T-helper 9 cell (primary cell): ENCODE results near the gene PRKAR1A.

ENCODE experiments used
- DNase-seq: peaks from one replicate; pipeline ENCODE4 v3.0.0-alpha.2; 2020

PRKAR1A gene

DNA sequence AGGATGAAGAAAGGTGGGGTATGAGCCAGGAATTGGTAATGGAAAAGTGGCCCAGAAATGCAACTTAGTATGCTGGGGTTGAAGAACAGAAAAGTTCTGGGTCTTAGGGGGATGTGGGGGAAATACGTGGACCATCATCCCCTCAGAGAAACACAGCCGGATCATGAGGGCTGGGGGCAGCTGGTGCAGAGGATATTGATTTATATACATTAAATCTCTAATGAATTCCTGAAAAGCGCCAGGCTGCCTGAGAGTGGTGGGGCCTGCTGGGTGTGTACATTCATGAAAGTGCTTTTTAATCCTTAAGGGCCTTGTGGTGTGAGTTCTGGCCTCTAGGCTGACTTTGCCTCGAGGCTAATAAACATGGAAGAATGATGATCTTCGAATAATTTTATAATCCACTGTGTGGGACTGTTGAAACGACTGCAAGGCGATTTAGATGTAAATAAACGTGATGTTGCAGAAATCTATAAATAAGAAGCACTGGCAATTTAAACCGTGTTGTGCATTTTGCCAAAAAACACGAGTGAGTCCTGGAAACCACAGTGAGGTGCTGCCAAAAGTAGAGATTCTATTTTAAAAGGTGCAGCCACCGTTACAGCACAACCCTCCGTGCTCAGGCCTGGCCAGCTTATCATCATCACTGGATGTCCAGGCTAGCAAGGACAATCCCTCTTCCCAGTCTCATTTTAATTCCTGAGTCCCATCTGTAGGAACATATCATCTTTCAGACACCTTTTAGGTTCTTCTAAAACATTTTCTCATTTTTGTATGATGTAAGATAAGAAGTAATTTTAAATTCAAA is 32.1 kb downstream of the PRKAR1A start:
- no peak for DNase-seq

- DNase-seq = no peak
Measured at GRCh38 chr17:68556551-68556950, 44.3 kb downstream of the PRKAR1A start.

DNA sequence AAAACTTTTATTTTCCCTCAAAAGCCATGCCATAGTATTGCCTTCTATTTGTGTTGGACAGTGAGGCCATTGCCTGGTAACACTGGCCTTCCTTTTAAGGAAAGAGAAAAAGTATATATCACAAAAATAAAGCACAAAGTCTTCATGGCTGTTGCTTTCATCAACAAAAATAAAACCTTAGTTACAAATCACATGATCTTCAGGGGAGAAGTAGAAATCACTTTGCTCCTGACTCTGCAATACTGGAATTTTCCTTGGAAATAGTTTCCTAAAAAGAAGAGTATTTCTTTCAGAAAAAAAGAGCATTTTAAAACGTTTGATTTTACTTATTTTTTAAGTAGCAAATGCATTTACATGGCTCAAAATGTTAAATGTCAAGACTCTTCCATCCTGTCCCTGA is 47.1 kb downstream of the PRKAR1A start:
- no peak for DNase-seq

DNA sequence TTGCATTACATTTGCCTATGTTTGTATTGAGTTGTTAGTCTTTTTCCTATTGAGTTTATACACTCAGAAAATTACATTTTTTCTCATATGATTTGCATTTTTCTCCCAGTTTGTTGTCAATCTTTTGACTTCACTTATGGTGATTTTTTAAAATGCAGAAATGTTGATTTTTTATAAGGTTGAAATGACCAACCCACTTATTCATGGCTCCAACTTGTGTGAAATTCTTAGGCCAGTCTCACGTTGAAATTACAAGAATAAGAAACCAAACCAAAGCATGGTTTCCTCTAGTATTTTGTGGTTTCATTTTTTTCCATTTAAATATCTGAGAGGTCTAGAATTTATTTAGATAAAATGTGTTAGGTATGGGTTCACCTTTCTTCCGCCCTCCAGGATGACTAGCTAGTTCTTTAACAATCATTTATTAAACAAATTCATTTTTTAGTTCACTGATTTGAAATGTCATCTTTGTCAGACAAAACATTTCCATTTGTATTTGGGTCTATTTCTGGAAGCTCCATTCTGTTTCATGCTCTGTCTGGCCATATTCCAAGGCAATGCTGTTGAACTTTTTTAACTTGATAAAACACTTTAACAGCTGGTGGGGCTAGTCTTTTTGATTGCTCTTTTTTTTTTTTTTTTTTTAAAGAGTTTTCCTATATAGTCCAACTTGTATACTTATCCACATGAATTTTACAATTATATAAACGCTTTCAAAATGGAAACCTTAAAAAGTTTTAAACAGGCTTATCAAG is 48.9 kb downstream of the PRKAR1A start:
- DNase-seq = no peak

DNA sequence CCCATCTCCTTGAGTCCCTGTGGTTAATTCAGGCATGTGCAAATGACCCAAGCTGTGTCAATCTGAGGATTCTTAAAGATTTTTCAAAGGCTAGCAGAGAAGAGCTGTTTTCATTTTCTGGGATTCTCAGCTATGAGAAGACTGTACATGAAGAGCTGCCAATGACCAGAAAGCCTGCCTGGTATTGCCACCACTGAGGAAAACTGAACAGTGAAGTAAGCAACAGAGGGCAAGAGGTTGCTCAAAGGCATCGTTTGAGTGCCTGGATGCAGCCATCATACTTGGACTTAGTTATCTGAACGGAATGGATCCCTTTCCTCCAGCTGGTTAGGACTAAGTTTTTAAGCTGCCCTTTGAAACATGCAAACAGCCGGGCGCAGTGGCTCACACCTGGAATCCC is 50.5 kb downstream of the PRKAR1A start:
- no peak for DNase-seq

GRCh38 chr17:68564415-68565111 is 52.3 kb downstream of the PRKAR1A start:
- DNase-seq = no peak

DNA sequence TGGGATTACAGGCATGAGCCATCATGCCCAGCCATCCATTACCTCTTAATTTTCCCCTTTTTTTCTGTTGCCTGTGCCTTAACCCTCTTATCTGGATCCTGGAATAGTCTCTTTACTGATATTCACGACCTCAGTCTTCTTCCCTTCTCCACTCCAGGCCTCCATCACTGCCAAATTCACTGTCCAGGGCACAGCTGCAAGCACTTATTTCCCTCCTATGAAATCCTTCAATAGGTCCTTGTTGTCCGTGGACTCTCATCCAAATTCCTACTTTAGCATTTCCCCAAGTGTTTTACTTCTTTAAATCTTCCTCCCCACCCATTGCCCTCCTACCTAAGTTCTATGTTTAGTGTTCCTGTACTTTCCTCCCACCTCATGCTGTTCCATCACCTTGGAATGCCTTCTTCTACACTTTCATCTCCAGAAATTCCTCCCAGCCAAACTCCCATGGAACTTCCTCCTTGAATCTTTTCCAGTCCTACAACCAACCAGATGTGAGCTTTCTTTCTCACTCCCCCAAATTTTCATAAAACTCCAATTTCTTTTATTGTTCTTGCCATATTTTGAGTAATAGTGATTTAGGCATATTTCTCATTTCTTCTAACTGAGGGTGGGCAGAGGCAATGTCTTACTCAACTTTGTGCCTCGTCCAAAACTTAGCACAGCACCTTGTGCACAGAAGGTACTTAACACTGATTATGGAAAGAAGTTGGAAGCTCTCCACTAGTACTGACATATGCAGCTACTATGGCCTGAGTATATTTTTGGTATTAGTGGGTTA is 53.6 kb downstream of the PRKAR1A start:
- DNase-seq = no peak

GRCh38 chr17:68566442-68566738 is 54.2 kb downstream of the PRKAR1A start:
- DNase-seq = no peak

GRCh38 chr17:68567035-68567434 is 54.8 kb downstream of the PRKAR1A start:
- DNase-seq = no peak

DNA sequence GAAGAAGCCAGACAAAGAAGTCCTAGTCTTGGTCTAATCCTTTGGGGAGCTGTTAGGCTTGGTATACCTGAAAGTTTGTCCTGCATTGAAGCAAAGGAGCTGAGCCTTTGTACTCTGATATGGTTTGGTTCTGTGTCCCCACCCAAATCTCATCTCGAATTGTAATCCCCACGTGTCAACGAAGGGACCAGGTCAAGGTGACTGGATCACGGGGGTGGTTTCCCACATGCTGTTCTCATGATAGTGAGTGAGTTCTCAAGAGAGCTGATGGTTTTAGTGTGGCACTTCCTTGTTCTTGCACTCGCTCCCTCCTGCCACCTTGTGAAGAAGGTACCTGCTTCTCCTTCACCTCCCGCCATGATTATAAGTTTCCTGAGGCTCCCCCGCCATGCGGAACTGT is 55.4 kb downstream of the PRKAR1A start:
- no peak for DNase-seq

GRCh38 chr17:68568581-68568980 is 56.4 kb downstream of the PRKAR1A start:
- no peak for DNase-seq

DNA sequence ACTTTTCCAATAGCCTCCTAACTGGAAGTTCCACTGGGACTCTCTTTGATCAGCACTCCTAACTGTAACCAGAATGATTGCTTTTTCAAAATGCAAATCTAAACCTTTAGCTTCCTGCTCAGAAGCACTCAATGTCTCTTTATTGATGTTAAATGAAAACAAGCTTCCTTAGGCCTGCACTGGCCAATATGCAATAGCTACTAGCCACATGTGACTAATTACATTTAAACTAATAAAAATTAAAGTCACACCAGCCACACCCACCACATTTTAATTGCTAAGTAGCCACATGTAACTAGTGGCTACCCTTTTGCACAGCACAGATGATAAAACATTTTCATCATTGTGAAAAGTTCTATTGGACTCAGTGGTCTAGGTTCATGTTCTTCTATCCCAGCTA is 57.1 kb downstream of the PRKAR1A start:
- no peak for DNase-seq

DNA sequence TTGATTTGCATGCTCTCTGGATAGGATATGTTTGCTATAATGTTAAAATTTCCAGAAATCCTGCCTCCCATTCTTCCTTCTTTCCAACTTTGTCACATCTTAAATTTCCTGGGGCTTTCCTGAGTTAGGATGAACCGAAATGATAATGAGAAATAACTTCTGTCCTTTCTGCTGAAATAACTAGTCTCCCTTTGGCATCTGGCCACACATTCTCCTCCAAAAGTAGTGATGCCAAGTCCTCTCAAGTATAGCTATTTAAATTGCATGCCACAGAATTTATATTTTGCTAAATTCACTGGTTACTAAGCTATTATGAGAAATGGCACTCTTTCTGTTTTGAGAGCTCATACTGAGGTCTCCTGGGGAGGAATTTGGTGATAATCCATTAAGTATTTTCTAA is 58.3 kb downstream of the PRKAR1A start:
- DNase-seq = no peak

- no peak for DNase-seq
Measured at GRCh38 chr17:68572138-68572842, 60.1 kb downstream of the PRKAR1A start.

DNA sequence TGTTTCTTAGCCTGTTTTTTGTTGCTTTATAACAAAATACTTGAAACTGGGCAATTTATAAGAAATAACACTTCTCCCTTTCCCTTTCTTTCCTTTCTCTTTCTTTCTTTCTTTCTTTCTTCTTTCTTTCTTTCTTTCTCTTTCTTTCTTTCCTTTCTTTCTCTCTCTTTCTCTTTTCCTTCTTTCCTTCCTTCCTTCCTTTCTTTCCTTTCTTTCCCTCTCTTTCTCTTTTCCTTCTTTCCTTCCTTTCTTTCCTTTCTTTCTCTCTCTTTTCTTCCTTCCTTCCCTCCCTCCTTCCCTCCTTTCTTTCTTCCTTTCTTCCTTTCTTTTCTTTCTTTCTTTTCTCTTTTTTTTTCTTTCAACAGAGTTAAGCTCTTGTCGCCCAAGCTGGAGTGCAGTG is 61.1 kb downstream of the PRKAR1A start:
- DNase-seq = no peak

DNA sequence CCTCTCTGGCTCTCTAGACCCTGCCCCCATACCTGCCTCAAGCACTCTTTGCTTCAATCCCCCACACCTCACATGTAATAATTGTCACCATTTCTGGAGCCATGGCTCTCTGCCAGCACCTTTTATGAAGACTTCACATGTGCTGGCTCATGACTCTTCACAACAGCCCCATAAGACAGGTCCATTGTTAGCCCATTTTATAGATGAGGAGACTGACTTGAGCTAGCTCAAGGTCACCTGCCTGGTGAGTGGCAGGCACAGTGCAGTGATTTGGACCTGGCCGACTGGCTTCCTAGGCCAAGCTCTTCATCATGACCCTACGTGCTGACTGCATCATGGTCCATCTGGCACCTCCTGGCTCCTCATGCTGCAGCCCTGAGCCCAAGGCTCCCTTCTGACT is 63.9 kb downstream of the PRKAR1A start:
- DNase-seq = no peak

- no peak for DNase-seq
Measured at GRCh38 chr17:68576811-68577496, 64.7 kb downstream of the PRKAR1A start.

DNA sequence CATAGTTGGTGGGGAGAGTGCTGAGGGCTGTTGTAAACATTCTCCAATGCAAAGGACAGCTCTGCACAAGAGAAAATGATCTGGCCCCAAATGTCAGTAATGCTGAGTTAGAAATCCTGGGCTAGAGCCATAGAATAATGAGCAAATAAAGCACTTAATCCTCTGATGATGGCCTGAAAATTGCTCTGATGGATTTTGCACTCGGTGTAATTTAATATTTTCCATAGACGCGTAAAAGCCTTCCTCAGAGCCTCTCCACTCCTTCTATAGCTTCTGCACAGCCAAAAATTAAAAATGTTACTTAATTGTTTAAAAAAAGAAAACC is 65.2 kb downstream of the PRKAR1A start:
- DNase-seq = no peak

DNA sequence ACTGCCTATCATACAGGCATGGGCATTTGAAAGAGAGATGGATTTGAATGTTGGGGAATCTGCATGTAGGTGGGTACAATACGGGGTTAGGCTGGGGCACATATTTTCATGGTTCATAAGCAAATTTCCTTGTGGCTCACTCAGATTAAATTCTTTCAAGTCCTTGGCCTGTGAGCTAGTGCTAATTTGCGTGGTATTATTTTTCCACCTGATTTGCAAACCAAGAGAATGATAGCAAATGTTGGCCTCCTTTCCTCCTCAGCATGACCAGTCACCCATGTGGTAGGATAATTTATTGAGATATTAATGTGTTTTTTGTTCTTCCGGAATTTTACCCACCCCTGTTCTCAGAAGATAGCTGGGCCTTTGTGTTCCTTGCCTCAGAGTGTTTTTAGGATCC is 66.0 kb downstream of the PRKAR1A start:
- DNase-seq = no peak

DNA sequence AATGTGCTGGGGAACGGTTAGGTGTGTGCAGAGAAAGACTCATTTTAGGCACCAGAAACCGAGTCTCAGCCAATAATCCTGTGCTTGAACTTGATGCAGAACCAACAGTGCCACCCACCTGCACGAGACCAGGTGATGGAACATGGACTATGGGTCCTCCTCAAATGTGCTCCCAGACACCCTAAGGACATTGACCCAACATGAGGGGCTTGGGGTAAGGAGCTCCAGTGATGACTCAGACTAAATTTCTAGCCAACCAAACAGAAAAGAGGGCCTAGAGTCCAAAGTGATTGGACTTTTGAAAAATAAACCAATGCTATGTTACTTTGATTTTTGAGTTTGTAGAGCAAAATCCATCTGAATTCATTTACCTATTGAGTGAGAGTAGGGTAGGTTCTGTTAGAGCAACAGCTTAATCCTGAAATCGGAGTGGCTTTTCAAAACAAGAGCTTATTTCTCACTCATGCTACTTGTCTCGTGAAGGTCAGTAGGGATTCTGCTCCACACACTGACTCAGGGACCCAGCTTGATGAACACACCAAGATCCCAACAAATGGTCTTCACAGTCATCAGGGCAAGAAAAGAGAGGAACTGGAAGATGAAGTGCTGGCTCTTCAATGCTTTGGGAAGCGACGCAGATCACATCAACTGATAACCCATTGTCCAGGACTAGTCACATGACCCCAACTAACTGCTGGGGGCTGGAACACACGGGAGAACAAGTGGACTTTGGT is 67.1 kb downstream of the PRKAR1A start:
- no peak for DNase-seq

DNA sequence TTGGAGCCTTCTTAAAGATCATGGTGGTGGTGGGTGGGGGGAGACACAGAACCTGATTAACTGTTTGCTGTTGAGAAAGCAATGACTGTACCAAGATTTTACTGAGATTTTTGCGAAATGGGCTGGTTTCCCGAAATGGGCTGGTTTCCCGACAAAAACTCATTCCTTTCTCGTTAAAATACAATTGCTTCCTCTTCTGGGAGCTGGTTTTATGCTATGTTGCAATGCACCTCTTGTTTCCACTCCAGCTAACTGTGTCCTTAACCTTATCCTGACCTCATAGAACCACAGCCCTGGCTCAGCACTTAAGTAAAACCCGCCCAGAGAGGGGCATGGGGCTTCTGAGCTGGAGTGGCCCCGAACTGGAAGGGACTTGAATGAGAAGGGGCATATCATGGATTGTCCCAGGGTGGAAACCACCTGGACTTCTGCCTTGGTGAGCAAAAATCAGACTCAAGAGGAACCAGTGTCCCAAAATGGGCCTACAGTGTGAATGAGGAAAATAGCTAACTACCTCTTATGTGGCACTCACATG is 68.1 kb downstream of the PRKAR1A start:
- no peak for DNase-seq
